Neural cell (in vitro differentiated cells): Measurements from ENCODE around the gene MAP4K4. TPM values are rescaled to one million over a fixed set of nuclear protein-coding genes. Genes with fewer than 3 reads are reported as not detected.

Source experiments
- H2AFZ ChIP-seq: fragments of 200-600, 300-800 bp; sonication (generic), shearing (Covaris generic); 2 replicates; pipeline ENCODE4 v1.6.0; 2014; ENCODE audit warnings: low read depth, mild to moderate bottlenecking, antibody characterized with exemption, low read length, moderate library complexity
- H3F3A ChIP-seq: fragments of 200-600 bp; shearing (Covaris generic); 2 replicates; pipeline ENCODE4 v1.6.1; 2016; ENCODE audit warnings: mild to moderate bottlenecking, moderate library complexity, mixed read lengths, antibody characterized with exemption, low read length; ENCODE audit not compliant: insufficient read depth, poor library complexity, severe bottlenecking
- H3K27ac ChIP-seq: fragments of 200-600, 300-800 bp; sonication (generic), shearing (Covaris generic); 2 replicates; pipeline ENCODE4 v1.5.1; 2014; ENCODE audit warnings: mild to moderate bottlenecking, low read length, moderate library complexity
- H3K27me3 ChIP-seq: fragments of 300-800, 200-600 bp; sonication (generic), shearing (Covaris generic); 2 replicates; pipeline ENCODE4 v1.6.0; 2014; ENCODE audit warnings: mild to moderate bottlenecking, low read depth, low read length, moderate library complexity; ENCODE audit not compliant: insufficient read depth
- H3K36me3 ChIP-seq: fragments of 300-800, 200-600 bp; sonication (generic), shearing (Covaris generic); 2 replicates; pipeline ENCODE4 v1.5.1; 2014; ENCODE audit warnings: mild to moderate bottlenecking, antibody characterized with exemption, low read length, moderate library complexity; ENCODE audit not compliant: insufficient read depth
- H3K4me2 ChIP-seq: fragments of 300-800, 200-600 bp; sonication (generic), shearing (Covaris generic); 2 replicates; pipeline ENCODE4 v1.6.0; 2014; ENCODE audit warnings: mild to moderate bottlenecking, low read length
- H3K4me3 ChIP-seq: fragments of 300-800, 200-600 bp; sonication (generic), shearing (Covaris generic); 2 replicates; pipeline ENCODE4 v1.5.1; 2014; ENCODE audit warnings: mild to moderate bottlenecking, low read length, moderate library complexity
- H3K79me2 ChIP-seq: fragments of 200-600 bp; shearing (Covaris generic); replicated peaks from 2 replicates; pipeline ENCODE4 v1.6.0; 2014; ENCODE audit warnings: mild to moderate bottlenecking, low read length, moderate library complexity; ENCODE audit not compliant: insufficient read depth
- H3K9ac ChIP-seq: fragments of 300-800, 200-600 bp; sonication (generic), shearing (Covaris generic); 2 replicates; pipeline ENCODE4 v1.6.1; 2016; ENCODE audit warnings: mild to moderate bottlenecking, low read length, mixed read lengths
- H3K9me2 ChIP-seq: fragments of 200-600 bp; shearing (Covaris generic); 2 replicates; pipeline ENCODE4 v1.6.1; 2016; ENCODE audit warnings: mild to moderate bottlenecking, low read length, mixed read lengths; ENCODE audit not compliant: insufficient read depth
- H3K9me3 ChIP-seq: fragments of 200-600, 300-800 bp; sonication (generic), shearing (Covaris generic); 2 replicates; pipeline ENCODE4 v1.6.1; 2016; ENCODE audit warnings: mild to moderate bottlenecking, mixed run types, low read length, moderate library complexity, mixed read lengths
- H4K20me1 ChIP-seq: fragments of 200-600 bp; shearing (Covaris generic); 2 replicates; pipeline ENCODE4 v1.6.1; 2016; ENCODE audit warnings: mild to moderate bottlenecking, mixed run types; ENCODE audit not compliant: insufficient read depth
- CTCF ChIP-seq: fragments of 450-650 bp; IDR thresholded peaks from 2 replicates; pipeline ENCODE4 v1.5.1; 2014; ENCODE audit warnings: antibody characterized with exemption, mild to moderate bottlenecking, moderate library complexity; ENCODE audit not compliant: poor library complexity, severe bottlenecking
- EP300 ChIP-seq: fragments of 450-650 bp; conservative IDR thresholded peaks from 2 replicates; pipeline ENCODE4 v1.6.1; 2014; ENCODE audit warnings: antibody characterized with exemption, mild to moderate bottlenecking, moderate library complexity; ENCODE audit not compliant: poor library complexity, severe bottlenecking
- EZH2 ChIP-seq: fragments of 200-600, 300-800 bp; shearing (Covaris generic), sonication (generic); IDR thresholded peaks from 2 replicates; pipeline ENCODE4 v1.6.1; 2014; ENCODE audit warnings: antibody characterized with exemption, low read length, borderline replicate concordance, mild to moderate bottlenecking; ENCODE audit not compliant: insufficient read depth, poor library complexity, severe bottlenecking
- MXI1 ChIP-seq: fragments of 450-650 bp; conservative IDR thresholded peaks from 2 replicates; pipeline ENCODE4 v1.6.1; 2014; ENCODE audit warnings: antibody characterized with exemption, mild to moderate bottlenecking; ENCODE audit not compliant: poor library complexity, severe bottlenecking
- POLR2AphosphoS5 ChIP-seq: IDR thresholded peaks from 2 replicates; pipeline ENCODE4 v1.6.1; 2012
- RAD21 ChIP-seq: fragments of 450-650 bp; conservative IDR thresholded peaks from 2 replicates; pipeline ENCODE4 v1.6.1; 2014; ENCODE audit warnings: antibody characterized with exemption, mild to moderate bottlenecking, moderate library complexity
- REST ChIP-seq: IDR thresholded peaks from 2 replicates; pipeline ENCODE4 v1.6.1; 2012; ENCODE audit warnings: borderline replicate concordance
- SMC3 ChIP-seq: fragments of 450-650 bp; conservative IDR thresholded peaks from 2 replicates; pipeline ENCODE4 v1.6.1; 2014; ENCODE audit warnings: antibody characterized with exemption, mild to moderate bottlenecking, moderate library complexity; ENCODE audit not compliant: poor library complexity
- TAF1 ChIP-seq: IDR thresholded peaks from 2 replicates; pipeline ENCODE4 v1.6.1; 2012; ENCODE audit warnings: low read depth
- polyA plus RNA-seq: library from polyadenylated mRNA; depleted of rRNA; stranded (reverse); fragments of >200 nt; gene quantifications from 2 replicates; pipeline ENCODE4 v1.2.3, GENCODE V29; 2014

MAP4K4 gene
- polyA plus RNA-seq, 1 donor from 2014 or later = 125 TPM

- Histone ChIP-seq H3K9me3 (no peaks in the 10 kb centered on the region), H3K9me2 (no peaks in the 10 kb centered on the region), H2AFZ (no peak overlapping the region), H3K27ac (no peak overlapping the region), H3K4me2 (no peak overlapping the region), H3F3A (no peaks in the 10 kb centered on the region), H4K20me1 (no peaks in the 10 kb centered on the region), H3K36me3 (no peaks in the 10 kb centered on the region), H3K79me2 (no peaks in the 10 kb centered on the region), H3K9ac (no peak overlapping the region), H3K27me3 (no peaks in the 10 kb centered on the region), H3K4me3 (no peak overlapping the region)
- TF ChIP-seq RAD21 = no peak
- no peak for TF ChIP-seq TAF1
- TF ChIP-seq REST = no peak
- TF ChIP-seq POLR2AphosphoS5 = no peak
- no peak for TF ChIP-seq MXI1
- TF ChIP-seq CTCF = no peak
- TF ChIP-seq EP300 = no peak
- no peak for TF ChIP-seq EZH2
- no peak for TF ChIP-seq SMC3
Measured at GRCh38 chr2:101673920-101674319, 23.6 kb upstream of the MAP4K4 start.

GRCh38 chr2:101675512-101675911 is 22.0 kb upstream of the MAP4K4 start:
- Histone ChIP-seq H3K27ac (no peak overlapping the region), H3F3A (no peaks in the 10 kb centered on the region), H3K4me2 (no peak overlapping the region), H2AFZ (no peak overlapping the region), H3K4me3 (no peak overlapping the region), H4K20me1 (no peaks in the 10 kb centered on the region), H3K79me2 (no peaks in the 10 kb centered on the region), H3K9ac (no peak overlapping the region), H3K27me3 (no peaks in the 10 kb centered on the region), H3K9me2 (no peaks in the 10 kb centered on the region), H3K36me3 (no peaks in the 10 kb centered on the region), H3K9me3 (no peaks in the 10 kb centered on the region)
- TF ChIP-seq EZH2 = no peak

GRCh38 chr2:101676674-101677073 is 20.8 kb upstream of the MAP4K4 start:
- Histone ChIP-seq H3K4me2 (no peak overlapping the region), H3K4me3 (no peak overlapping the region), H3K9ac (no peak overlapping the region), H3K79me2 (no peaks in the 10 kb centered on the region), H4K20me1 (no peaks in the 10 kb centered on the region), H3K27ac (no peak overlapping the region), H3K27me3 (no peaks in the 10 kb centered on the region), H3K9me2 (no peaks in the 10 kb centered on the region), H3K9me3 (no peaks in the 10 kb centered on the region), H2AFZ (no peak overlapping the region), H3F3A (no peaks in the 10 kb centered on the region), H3K36me3 (no peaks in the 10 kb centered on the region)
- TF ChIP-seq EP300 (no peak), SMC3 (no peak), CTCF (no peak), REST (no peak), RAD21 (no peak), MXI1 (no peak), POLR2AphosphoS5 (no peak), EZH2 (no peak), TAF1 (no peak)
